ENCODE data around the gene GALNS.
"Not testable (repeated sequence)": the region's sequence is repeated elsewhere in the genome, so short reads cannot be mapped to it uniquely, and the experiment has no call there.

The GALNS gene

DNA sequence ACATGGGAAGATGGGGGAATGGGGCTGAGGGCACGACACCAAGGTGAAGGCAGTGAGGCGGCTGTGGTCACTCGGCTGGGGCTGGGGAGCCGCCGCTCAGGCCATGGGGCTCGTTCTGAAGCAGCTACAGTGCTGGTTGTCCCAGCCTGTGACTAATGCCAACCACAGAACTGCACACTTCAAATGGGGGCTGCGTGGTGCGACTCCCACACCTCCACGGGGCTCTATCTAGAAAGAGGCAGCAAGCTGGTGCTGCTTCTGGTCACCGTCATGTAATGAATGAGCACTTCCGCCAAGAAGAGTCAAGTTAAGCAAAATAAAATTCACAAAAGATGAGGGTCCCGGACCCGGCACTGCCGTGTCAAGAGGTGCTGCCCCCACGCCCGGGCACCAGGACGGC lies 20.0 kb downstream of the GALNS start:
- DNase-seq (ENCODE audit: low spot score): no peak

DNA sequence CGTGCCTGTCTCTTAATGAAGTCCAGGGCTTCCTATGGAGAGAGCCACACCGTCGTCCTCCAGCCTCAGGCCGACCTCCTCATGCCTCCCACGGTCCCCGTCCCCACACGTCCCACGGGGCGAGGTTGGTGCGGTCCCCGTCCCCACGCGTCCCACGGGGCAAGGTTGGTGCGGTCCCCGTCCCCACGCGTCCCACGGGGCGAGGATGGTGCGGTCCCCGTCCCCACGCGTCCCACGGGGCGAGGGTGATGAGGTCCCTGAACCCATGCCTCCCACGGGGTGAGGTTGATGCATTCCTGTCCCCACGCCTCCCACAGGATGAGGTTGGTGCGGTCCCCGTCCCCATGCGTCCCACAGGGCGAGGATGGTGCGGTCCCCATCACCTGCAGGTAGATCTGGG lies 20.9 kb downstream of the GALNS start:
- DNase-seq (ENCODE audit: low spot score): no peak

- DNase-seq (ENCODE audit: low spot score): no peak
These were observed 21.4 kb downstream of the GALNS start for GRCh38 chr16:88835383-88835782.

- no peak for DNase-seq (ENCODE audit: low spot score)
These were observed 22.1 kb downstream of the GALNS start for GRCh38 chr16:88834670-88835069.

DNA sequence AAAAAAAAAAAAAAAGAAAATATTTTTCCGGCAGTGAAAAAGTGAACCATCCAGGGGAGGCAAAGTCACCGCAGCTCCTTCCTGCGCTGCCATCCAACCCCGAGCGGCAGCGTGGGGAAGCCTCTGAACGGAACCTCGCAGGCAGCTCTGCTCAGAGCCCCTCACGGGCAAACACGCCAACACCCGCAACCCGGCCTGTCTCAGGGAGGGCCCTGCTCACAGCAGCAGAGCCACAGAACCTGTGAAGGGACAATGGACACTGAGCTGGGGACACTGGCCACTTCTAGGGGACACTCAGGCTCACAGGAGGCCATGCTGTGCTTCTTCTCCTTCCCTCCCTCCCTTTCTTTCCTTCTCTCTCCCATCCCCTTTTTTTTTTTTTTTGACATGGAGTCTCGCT lies 23.7 kb downstream of the GALNS start:
- DNase-seq (ENCODE audit: low spot score): no peak

DNA sequence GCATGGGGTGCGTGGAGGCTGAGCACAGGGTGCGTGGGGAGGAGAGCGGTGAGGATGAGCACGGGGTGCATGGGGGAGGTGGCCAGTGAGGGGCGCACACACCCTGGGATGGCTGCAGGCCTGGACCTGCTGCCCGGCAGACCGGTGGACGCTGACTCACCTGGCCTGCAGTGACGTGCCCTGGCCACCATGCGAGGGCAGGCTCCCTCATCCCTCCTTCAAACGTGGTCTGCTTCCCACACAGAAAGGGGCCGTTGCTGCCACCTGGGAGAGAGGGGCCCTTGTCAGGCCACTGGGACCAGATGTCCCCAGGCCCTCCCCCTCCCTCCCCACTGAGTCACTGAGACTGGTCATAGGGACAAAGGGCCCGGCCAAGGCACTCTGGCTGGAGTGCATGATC lies 24.9 kb downstream of the GALNS start:
- no peak for DNase-seq (ENCODE audit: low spot score)

DNA sequence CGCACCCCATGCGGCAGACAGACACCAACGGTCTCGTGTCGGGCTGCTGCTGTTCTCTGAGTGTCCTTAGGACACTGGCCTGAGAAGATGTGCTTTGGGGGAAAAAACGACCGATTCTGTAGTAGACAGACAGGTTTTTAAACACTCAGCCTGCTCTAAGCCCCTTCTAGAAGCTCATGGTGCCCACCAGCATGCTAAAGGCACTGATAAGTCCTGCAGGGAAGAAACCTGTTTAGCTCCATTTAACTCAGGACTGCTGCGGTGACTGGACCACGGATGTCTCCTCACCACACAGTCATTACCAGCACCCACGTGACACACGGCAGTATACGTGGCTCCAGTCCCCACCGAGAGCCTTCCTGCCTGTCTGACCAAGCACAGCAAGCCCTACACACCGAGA lies 26.0 kb downstream of the GALNS start:
- DNase-seq (ENCODE audit: low spot score): no peak

DNA sequence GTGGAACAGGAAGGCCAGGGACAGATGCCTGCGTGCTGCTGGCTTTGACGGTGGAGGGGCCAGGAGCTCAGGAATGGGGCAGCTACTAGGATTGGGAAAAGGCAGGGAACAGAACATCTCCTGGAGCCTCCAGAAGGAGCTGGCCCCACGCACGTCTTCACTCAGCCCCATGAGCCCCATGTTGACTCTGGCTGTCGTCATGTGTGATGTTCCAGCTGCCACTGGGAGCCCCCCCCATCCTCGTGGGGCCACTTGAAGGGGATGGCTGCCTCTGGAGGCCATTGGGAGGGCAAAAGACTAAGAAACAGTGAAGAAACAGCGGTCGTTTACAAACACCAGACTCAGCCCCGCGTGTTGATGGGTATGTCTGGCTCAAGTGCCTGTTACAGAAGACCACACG lies 26.5 kb downstream of the GALNS start:
- DNase-seq (ENCODE audit: low spot score): no peak

DNA sequence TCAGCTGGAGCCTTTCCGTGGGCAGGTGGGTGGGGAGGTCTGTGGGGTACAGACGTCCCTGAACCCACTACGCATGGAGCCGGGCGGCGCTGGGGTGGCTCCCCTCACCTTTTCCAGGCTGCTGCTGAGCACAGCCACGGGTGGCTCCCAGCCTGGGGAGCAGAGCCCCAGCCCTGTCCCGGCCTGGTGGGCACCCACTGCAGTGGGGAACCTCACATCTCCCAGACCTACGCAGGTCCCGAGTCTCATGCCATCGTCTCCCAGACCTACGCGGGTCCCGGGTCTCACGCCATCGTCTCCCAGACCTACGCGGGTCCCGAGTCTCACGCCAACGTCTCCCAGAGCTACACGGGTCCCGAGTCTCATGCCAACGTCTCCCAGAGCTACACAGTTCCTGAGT lies 28.0 kb downstream of the GALNS start:
- peak; percentile 34 for DNase-seq (ENCODE audit: low spot score)

- no peak for DNase-seq (ENCODE audit: low spot score)
These were observed 29.0 kb downstream of the GALNS start for GRCh38 chr16:88827727-88828126.

DNA sequence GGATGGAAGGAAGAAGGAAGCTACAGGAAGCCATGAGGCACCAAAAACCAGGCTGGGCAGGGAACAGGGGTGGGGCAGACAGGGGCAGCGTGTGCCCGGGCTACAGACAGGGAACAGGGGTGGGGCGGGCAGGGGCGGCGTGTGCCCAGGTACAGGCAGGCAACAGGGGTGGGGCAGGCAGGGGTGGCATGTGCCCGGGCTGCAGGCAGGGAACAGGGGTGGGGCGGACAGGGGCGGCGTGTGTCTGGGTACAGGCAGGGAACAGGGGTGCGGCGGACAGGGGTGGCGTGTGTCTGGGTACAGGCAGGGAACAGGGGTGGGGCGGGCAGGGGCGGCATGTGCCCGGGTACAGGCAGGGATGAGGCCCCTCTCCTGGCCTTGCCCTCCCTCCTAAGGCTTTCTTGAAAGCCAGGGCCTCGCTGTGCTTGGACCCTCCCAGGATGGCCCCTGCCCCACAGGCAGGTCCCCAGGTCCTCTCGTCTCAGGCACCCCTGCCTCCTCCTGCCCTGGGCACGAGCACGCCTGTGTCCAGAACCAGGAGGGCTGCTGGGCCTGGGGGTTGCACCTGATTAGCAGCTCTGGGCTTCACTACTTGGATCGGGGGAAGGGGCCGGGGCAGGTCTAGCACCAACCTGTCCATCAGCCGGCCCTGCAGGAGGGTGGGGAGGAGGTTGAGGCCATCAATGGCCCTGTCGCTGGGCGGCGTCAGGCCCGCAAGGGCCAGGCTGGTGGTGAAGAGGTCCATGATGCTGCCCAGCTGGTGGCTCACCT lies 30.5 kb downstream of the GALNS start:
- DNase-seq (ENCODE audit: low spot score): no peak

GRCh38 chr16:88825146-88825545 lies 31.6 kb downstream of the GALNS start:
- no peak for DNase-seq (ENCODE audit: low spot score)

DNA sequence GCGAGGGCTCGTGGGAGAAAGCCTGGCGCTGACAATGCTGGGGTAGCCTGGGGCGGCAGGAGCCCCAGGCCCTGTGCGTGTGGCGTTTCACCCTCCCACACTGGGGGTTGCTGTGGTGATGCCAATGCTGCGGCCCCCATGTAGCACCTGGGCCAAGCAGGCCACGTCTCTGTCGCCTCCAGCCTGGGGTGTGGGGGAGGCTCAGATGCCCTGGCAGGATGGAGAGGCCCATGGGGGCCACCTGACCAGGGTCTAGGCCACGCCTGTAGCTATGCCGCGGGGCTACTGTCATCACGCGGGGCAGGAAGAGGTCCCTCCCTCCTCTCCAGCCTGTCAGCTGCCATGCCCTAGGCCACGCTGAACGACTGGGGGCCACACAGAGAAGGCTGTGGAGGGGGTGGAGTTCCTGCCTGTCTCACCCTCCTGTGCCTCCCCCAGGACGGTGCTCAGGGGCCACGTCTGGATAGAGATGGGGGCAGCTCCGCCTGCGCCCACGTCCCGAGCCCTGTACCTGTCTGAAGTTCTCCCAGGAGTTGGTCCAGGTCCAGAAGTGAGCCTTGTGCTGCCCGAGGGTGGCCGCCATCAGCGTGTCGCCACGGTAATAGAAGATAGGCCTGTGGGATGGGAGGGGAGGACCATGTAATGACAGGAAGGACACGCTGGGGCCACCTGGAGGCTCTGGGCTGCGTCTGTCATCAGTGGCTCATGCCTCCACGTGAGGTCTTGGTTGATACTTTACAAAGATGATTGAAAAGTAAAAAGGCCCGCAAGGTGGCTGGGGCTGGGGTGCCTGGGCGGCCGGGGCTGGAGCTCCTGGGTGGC lies 32.3 kb downstream of the GALNS start:
- DNase-seq (ENCODE audit: low spot score): no peak

GRCh38 chr16:88823646-88824045 lies 33.1 kb downstream of the GALNS start:
- DNase-seq (ENCODE audit: low spot score): not testable (repeated sequence)

DNA sequence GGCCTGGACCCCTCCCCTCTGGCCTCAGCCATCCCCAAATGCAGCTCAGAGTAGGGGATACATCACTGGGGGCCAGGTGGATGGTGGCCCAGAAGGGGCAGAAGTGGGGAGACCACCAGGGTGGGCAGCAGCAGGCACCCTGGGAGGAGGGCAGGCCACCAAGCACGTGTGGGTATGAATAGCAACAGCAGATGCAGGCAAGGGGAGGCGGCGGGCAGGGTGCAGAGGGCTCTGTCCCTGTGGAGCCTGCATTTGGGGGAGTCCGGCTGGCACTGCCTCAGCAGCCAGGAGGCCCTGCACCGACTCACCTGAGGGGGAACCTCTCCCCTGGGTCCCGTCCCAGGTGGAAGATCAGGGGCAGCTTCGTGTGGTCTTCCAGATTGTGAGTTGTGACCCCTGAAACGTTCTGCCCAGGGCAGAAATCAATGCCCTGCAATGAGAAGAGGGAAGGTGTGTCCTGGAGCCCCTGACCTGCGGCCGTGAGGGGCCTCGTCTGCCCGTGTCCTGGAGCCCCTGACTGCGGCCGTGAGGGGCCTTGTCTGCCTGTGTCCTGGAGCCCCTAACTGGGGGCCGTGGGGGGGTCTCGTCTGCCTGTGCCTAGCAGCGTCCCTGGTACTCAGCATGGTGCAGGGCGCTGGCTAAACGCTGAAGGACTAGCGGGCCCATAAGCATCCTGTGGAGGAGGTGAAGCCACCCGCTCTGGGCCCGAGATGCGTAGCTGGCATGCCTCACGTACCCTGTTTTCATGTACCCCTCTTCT lies 34.3 kb downstream of the GALNS start:
- no peak for DNase-seq (ENCODE audit: low spot score)

GRCh38 chr16:88821168-88821850 lies 35.4 kb downstream of the GALNS start:
- DNase-seq (ENCODE audit: low spot score): no peak

GRCh38 chr16:88820385-88821025 lies 36.2 kb downstream of the GALNS start:
- no peak for DNase-seq (ENCODE audit: low spot score)

DNA sequence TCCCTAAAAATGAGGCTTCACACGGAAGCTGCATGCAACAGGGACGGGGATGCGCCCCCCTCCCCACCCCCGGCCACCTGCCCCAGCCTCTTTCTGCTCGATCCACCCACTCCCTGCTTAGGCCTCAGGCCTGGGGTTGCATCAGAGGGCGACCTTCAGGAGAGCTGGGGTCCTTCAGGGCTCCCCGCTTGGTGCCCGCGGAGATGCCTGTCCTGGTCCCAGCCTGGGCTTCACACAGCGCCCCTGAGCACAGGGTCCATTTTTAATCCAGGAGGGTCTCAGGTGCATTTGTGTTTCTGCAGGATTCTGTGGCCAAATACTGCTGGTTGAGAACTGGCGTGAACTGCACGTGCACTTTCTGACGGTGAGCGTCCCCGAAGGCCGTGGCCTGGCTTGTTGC lies 37.6 kb downstream of the GALNS start:
- no peak for DNase-seq (ENCODE audit: low spot score)

DNA sequence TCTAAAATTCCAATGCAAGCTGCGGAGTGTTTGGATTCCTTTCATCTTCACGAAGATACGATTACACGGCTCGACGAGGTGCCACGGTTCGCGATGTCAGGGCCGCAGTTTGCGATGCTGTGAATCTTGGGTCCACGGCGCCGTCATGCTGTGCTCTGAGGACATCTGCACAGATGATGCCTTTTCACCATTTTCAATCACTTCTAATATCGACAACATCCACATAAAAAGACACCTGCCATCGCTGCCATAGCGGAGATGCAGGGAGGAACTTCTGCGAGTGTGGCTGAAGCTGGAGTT lies 38.2 kb downstream of the GALNS start:
- DNase-seq (ENCODE audit: low spot score): no peak

GRCh38 chr16:88817785-88818574 lies 38.8 kb downstream of the GALNS start:
- no peak for DNase-seq (ENCODE audit: low spot score)
